WTC11 (cell line): ENCODE measurements around the gene NDUFAF8. TPM values are rescaled to one million over a fixed set of nuclear protein-coding genes. Genes with fewer than 3 reads are reported as not detected.

ENCODE experiments used
- ATAC-seq: fragments of 200-7000 bp; cut with Tn5 transposase; 2 replicates; pipeline ENCODE4 v1.10.0; 2021; ENCODE audit warnings: mild to moderate bottlenecking, moderate library complexity
- CTCF ChIA-PET: fragments of 300-600 bp; sonication (Branson Sonifier 250); formaldehyde crosslinking; loops from one replicate; lab custom pipeline; 2021; ENCODE audit warnings: antibody characterized with exemption; lab: Charles Lee
- POLR2A ChIA-PET: fragments of 350-600 bp; sonication (Branson Sonifier 250); formaldehyde crosslinking; loops from one replicate; lab custom pipeline; 2021; ENCODE audit warnings: antibody characterized with exemption; lab: Charles Lee
- DNase-seq: peaks from one replicate; pipeline ENCODE4 v3.0.0; 2021; ENCODE audit warnings: low spot score
- H3K27ac Mint-ChIP-seq: 2 replicates; pipeline ENCODE4 v1.8.0; 2021; ENCODE audit warnings: mixed read lengths
- H3K27me3 Mint-ChIP-seq: 2 replicates; pipeline ENCODE4 v1.8.0; 2021; ENCODE audit warnings: low read depth, mild to moderate bottlenecking, moderate library complexity, mixed read lengths
- H3K36me3 Mint-ChIP-seq: 2 replicates; pipeline ENCODE4 v1.8.0; 2021; ENCODE audit warnings: mixed read lengths
- H3K4me1 Mint-ChIP-seq: 2 replicates; pipeline ENCODE4 v1.8.0; 2022; ENCODE audit warnings: mixed read lengths
- H3K4me3 Mint-ChIP-seq: 2 replicates; pipeline ENCODE4 v1.8.0; 2021; ENCODE audit warnings: mild to moderate bottlenecking, moderate library complexity, mixed read lengths
- H3K9me3 Mint-ChIP-seq: 2 replicates; pipeline ENCODE4 v1.8.0; 2021; ENCODE audit warnings: mixed read lengths
- CDX4 ChIP-seq: fragments of 250-450 bp; sonication (Bioruptor Pico); IDR thresholded peaks from 2 replicates; pipeline ENCODE4 v1.9.0; 2021; ENCODE audit warnings: moderate library complexity, mild to moderate bottlenecking, inconsistent platforms, borderline replicate concordance
- GABPB1 ChIP-seq: sonication (generic); formaldehyde crosslinking; IDR thresholded peaks from 2 replicates; pipeline ENCODE4 v1.8.1; 2023; ENCODE audit warnings: mild to moderate bottlenecking, missing genetic modification reagents
- HMGXB4 ChIP-seq: sonication (generic); formaldehyde crosslinking; IDR thresholded peaks from 2 replicates; pipeline ENCODE4 v1.8.1; 2023; ENCODE audit warnings: mild to moderate bottlenecking, moderate library complexity, missing genetic modification reagents
- NFE2L1 ChIP-seq: sonication (generic); formaldehyde crosslinking; IDR thresholded peaks from 2 replicates; pipeline ENCODE4 v1.8.1; 2023; ENCODE audit warnings: missing genetic modification reagents
- NR2C2 ChIP-seq: sonication (generic); formaldehyde crosslinking; IDR thresholded peaks from 2 replicates; pipeline ENCODE4 v1.8.0; 2022; ENCODE audit warnings: mild to moderate bottlenecking, missing genetic modification reagents
- PREB ChIP-seq: sonication (generic); formaldehyde crosslinking; IDR thresholded peaks from 2 replicates; pipeline ENCODE4 v1.8.1; 2022; ENCODE audit warnings: mild to moderate bottlenecking, missing genetic modification reagents, moderate library complexity, borderline replicate concordance
- SOX15 ChIP-seq: fragments of 250-450 bp; sonication (Bioruptor Pico); IDR thresholded peaks from 2 replicates; pipeline ENCODE4 v1.9.0; 2021; ENCODE audit warnings: mild to moderate bottlenecking
- SP1 ChIP-seq: sonication (generic); formaldehyde crosslinking; conservative IDR thresholded peaks from 2 replicates; pipeline ENCODE4 v1.8.1; 2022; ENCODE audit warnings: missing genetic modification reagents
- ZNF219 ChIP-seq: sonication (generic); formaldehyde crosslinking; IDR thresholded peaks from 2 replicates; pipeline ENCODE4 v1.8.0; 2023; ENCODE audit warnings: missing genetic modification reagents, mild to moderate bottlenecking, borderline replicate concordance
- ZNF232 ChIP-seq: sonication (generic); formaldehyde crosslinking; IDR thresholded peaks from 2 replicates; pipeline ENCODE4 v1.8.0; 2022; ENCODE audit warnings: mild to moderate bottlenecking, missing genetic modification reagents
- ZNF263 ChIP-seq: sonication (generic); formaldehyde crosslinking; IDR thresholded peaks from 2 replicates; pipeline ENCODE4 v1.8.1; 2022; ENCODE audit warnings: low read depth, mild to moderate bottlenecking, moderate library complexity, missing genetic modification reagents
- total RNA-seq: library from RNA; stranded (reverse); gene quantifications from 3 replicates; pipeline ENCODE4 v1.2.3, GENCODE V29; 2021
- TF ChIP-seq, protein P1 (sequence below): fragments of 250-450 bp; sonication (Bioruptor Pico); IDR thresholded peaks from 2 replicates; pipeline ENCODE4 v1.8.0; 2021; ENCODE audit warnings: mild to moderate bottlenecking
- TF ChIP-seq, protein P2 (sequence below): sonication (generic); formaldehyde crosslinking; conservative IDR thresholded peaks from 2 replicates; pipeline ENCODE4 v1.8.1; 2023; ENCODE audit warnings: mild to moderate bottlenecking, low read depth, missing genetic modification reagents, moderate library complexity
- TF ChIP-seq, protein P3 (sequence below): sonication (generic); formaldehyde crosslinking; IDR thresholded peaks from 2 replicates; pipeline ENCODE4 v1.8.0; 2023; ENCODE audit warnings: mild to moderate bottlenecking, missing genetic modification reagents
- TF ChIP-seq, protein P4 (sequence below): sonication (generic); formaldehyde crosslinking; IDR thresholded peaks from 2 replicates; pipeline ENCODE4 v1.8.0; 2022; ENCODE audit warnings: missing genetic modification reagents
- TF ChIP-seq, protein P5 (sequence below): sonication (generic); formaldehyde crosslinking; conservative IDR thresholded peaks from 2 replicates; pipeline ENCODE4 v1.8.1; 2022; ENCODE audit warnings: mild to moderate bottlenecking, missing genetic modification reagents
- TF ChIP-seq, protein P6 (sequence below): fragments of 250-450 bp; sonication (Bioruptor Pico); conservative IDR thresholded peaks from 2 replicates; pipeline ENCODE4 v1.9.0; 2021; ENCODE audit warnings: mild to moderate bottlenecking

The NDUFAF8 gene
- total RNA-seq, 1 experiment from 2014 or later: 73.0 TPM

DNA sequence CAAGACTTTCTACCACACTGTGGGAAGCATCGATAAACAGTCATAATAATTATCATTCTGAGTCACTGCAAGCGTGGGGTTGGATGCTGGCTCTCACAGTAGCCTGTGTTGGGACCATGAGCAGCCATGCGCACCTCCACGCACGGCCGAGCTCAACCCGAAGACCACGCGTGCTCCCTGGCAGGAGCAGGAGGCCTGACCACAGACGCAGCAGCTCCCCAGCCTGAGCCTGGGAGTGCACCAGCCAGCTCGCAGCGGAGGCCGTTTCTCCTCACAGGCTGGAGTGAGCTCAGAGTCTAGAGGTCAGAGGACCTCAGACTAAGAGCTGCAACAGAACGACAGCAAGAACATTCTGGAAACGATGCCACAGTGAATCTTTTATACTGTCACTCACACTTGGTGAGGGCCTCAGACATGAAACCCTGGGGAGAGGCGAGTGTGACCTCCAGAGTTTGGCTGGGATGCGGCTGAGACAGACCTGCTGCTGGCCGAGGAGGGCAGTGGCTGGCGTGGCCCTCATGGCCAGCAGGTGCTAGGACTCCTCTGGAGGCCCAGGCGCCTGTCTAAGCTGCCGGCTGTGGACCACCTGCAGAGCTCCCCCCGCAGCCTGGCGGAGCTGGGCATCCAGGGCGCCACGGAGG, 6.0 kb downstream of the NDUFAF8 start:
- no peaks in the 10 kb centered on the region for H3K27me3 Mint-ChIP-seq
- H3K27ac Mint-ChIP-seq: no peak overlapping the region
- DNase-seq (no peak), ATAC-seq (no peak)
- no peak overlapping the region for H3K4me3 Mint-ChIP-seq
- no peaks in the 10 kb centered on the region for H3K36me3 Mint-ChIP-seq
- H3K4me1 Mint-ChIP-seq: peaks cover 20% of the 10 kb centered on the region
- ChIA-PET CTCF (interaction anchor here (0.7 to 1.0 kb wide), 2 partner anchors 10 to 240 kb away, joined by 3 to 4 read pairs; no protein-coding TSS in a partner anchor), POLR2A (no interaction called here)
- no peaks in the 10 kb centered on the region for H3K9me3 Mint-ChIP-seq
- TF ChIP-seq CDX4 (CRISPR knock-in tag) (no peak), GABPB1 (CRISPR knock-in tag) (no peak), SP1 (CRISPR knock-in tag) (no peak), ZNF232 (no peak), HMGXB4 (no peak; the same call in 1 of the 2 replicates), SOX15 (CRISPR knock-in tag) (no peak), NR2C2 (CRISPR knock-in tag) (no peak), ZNF263 (CRISPR knock-in tag) (no peak), NFE2L1 (CRISPR knock-in tag) (no peak), PREB (CRISPR knock-in tag) (no peak), ZNF219 (CRISPR knock-in tag) (no peak)
- TF ChIP-seq, protein P1, sequence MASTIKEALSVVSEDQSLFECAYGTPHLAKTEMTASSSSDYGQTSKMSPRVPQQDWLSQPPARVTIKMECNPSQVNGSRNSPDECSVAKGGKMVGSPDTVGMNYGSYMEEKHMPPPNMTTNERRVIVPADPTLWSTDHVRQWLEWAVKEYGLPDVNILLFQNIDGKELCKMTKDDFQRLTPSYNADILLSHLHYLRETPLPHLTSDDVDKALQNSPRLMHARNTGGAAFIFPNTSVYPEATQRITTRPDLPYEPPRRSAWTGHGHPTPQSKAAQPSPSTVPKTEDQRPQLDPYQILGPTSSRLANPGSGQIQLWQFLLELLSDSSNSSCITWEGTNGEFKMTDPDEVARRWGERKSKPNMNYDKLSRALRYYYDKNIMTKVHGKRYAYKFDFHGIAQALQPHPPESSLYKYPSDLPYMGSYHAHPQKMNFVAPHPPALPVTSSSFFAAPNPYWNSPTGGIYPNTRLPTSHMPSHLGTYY (CRISPR knock-in tag): no peak
- TF ChIP-seq, protein P2, sequence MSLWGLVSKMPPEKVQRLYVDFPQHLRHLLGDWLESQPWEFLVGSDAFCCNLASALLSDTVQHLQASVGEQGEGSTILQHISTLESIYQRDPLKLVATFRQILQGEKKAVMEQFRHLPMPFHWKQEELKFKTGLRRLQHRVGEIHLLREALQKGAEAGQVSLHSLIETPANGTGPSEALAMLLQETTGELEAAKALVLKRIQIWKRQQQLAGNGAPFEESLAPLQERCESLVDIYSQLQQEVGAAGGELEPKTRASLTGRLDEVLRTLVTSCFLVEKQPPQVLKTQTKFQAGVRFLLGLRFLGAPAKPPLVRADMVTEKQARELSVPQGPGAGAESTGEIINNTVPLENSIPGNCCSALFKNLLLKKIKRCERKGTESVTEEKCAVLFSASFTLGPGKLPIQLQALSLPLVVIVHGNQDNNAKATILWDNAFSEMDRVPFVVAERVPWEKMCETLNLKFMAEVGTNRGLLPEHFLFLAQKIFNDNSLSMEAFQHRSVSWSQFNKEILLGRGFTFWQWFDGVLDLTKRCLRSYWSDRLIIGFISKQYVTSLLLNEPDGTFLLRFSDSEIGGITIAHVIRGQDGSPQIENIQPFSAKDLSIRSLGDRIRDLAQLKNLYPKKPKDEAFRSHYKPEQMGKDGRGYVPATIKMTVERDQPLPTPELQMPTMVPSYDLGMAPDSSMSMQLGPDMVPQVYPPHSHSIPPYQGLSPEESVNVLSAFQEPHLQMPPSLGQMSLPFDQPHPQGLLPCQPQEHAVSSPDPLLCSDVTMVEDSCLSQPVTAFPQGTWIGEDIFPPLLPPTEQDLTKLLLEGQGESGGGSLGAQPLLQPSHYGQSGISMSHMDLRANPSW (CRISPR knock-in tag): no peak
- TF ChIP-seq, protein P3, sequence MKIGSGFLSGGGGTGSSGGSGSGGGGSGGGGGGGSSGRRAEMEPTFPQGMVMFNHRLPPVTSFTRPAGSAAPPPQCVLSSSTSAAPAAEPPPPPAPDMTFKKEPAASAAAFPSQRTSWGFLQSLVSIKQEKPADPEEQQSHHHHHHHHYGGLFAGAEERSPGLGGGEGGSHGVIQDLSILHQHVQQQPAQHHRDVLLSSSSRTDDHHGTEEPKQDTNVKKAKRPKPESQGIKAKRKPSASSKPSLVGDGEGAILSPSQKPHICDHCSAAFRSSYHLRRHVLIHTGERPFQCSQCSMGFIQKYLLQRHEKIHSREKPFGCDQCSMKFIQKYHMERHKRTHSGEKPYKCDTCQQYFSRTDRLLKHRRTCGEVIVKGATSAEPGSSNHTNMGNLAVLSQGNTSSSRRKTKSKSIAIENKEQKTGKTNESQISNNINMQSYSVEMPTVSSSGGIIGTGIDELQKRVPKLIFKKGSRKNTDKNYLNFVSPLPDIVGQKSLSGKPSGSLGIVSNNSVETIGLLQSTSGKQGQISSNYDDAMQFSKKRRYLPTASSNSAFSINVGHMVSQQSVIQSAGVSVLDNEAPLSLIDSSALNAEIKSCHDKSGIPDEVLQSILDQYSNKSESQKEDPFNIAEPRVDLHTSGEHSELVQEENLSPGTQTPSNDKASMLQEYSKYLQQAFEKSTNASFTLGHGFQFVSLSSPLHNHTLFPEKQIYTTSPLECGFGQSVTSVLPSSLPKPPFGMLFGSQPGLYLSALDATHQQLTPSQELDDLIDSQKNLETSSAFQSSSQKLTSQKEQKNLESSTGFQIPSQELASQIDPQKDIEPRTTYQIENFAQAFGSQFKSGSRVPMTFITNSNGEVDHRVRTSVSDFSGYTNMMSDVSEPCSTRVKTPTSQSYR (CRISPR knock-in tag): no peak
- TF ChIP-seq, protein P4, sequence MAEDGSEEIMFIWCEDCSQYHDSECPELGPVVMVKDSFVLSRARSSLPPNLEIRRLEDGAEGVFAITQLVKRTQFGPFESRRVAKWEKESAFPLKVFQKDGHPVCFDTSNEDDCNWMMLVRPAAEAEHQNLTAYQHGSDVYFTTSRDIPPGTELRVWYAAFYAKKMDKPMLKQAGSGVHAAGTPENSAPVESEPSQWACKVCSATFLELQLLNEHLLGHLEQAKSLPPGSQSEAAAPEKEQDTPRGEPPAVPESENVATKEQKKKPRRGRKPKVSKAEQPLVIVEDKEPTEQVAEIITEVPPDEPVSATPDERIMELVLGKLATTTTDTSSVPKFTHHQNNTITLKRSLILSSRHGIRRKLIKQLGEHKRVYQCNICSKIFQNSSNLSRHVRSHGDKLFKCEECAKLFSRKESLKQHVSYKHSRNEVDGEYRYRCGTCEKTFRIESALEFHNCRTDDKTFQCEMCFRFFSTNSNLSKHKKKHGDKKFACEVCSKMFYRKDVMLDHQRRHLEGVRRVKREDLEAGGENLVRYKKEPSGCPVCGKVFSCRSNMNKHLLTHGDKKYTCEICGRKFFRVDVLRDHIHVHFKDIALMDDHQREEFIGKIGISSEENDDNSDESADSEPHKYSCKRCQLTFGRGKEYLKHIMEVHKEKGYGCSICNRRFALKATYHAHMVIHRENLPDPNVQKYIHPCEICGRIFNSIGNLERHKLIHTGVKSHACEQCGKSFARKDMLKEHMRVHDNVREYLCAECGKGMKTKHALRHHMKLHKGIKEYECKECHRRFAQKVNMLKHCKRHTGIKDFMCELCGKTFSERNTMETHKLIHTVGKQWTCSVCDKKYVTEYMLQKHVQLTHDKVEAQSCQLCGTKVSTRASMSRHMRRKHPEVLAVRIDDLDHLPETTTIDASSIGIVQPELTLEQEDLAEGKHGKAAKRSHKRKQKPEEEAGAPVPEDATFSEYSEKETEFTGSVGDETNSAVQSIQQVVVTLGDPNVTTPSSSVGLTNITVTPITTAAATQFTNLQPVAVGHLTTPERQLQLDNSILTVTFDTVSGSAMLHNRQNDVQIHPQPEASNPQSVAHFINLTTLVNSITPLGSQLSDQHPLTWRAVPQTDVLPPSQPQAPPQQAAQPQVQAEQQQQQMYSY (CRISPR knock-in tag): no peak
- TF ChIP-seq, protein P5, sequence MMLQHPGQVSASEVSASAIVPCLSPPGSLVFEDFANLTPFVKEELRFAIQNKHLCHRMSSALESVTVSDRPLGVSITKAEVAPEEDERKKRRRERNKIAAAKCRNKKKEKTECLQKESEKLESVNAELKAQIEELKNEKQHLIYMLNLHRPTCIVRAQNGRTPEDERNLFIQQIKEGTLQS (CRISPR knock-in tag): no peak
- TF ChIP-seq, protein P6, sequence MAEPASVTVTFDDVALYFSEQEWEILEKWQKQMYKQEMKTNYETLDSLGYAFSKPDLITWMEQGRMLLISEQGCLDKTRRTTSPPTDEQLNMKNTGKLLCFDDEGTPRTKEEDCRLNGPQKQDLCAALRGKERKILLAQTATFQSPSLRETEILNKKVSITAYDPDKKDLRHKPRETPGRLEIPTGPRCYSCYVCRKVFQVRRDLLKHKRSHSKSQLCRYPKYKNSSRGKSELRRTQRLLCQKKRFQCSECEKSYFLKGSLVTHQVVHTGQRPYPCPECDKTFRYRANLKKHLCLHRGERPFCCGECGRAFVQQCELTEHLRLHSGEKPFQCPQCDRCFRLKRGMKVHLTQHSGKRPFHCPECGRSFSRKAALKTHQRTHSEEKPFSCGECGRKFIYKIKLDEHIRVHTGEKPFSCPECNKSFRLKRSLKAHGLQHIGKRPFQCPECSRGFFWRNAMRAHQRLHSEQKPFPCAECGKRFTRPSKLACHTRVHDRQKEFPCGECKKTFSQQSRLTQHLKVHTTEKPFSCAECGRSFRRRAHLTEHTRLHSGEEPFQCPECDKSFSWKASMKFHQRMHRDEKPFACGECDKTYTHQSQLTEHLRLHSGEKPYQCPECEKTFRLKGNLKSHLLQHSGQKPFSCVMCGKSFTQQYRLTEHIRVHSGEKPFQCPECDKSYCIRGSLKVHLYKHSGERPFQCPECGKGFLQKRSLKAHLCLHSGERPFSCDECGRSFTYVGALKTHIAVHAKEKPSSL (CRISPR knock-in tag): no peak
